ENCODE data around the gene LMAN2L. TPM values are rescaled to one million over a fixed set of nuclear protein-coding genes. Genes with fewer than 3 reads are reported as not detected.

LMAN2L gene
- total RNA-seq, 2 experiments from 2014 or later: 1.1 to 1.8 TPM

GRCh38 chr2:96663829-96664228 lies 76.0 kb downstream of the LMAN2L start:
- Histone ChIP-seq H3K27me3 (ENCODE audit: control insufficient read depth in 1 of 2, insufficient read depth in 2 of 2, low read length in 2 of 2) (no peaks in the 10 kb centered on the region), H3K36me3 (ENCODE audit: insufficient read depth, low read length) (no peaks in the 10 kb centered on the region), H3K9me3 (ENCODE audit: control insufficient read depth in 1 of 2, insufficient read depth in 1 of 2, low read length in 2 of 2) (no peaks in the 10 kb centered on the region), H3K4me3 (ENCODE audit: low read length) (no peak overlapping the region), H3K4me1 (ENCODE audit: insufficient read depth, low read length) (no peaks in the 10 kb centered on the region), H3K27ac (ENCODE audit: low read depth in 1 of 2, low read length in 2 of 2) (no peak overlapping the region)
- H3K27me3 Mint-ChIP-seq: peaks cover 3% of the 10 kb centered on the region
- peaks cover 3% of the 10 kb centered on the region for H3K9me3 Mint-ChIP-seq
- no peak for TF ChIP-seq CTCF (IDR thresholded peaks at IDR 0.05)
- DNase-seq (no peak), ATAC-seq (ENCODE audit: poor library complexity) (no peak)
- ChIA-PET CTCF (interaction anchor here (0.5 to 1.3 kb wide), 2 partner anchors 12 to 1262 kb away, joined by 3 to 4 read pairs; no protein-coding TSS in a partner anchor), POLR2A (no interaction called here)
- H3K36me3 Mint-ChIP-seq (ENCODE audit: low read depth): no peaks in the 10 kb centered on the region
- no peaks in the 10 kb centered on the region for H3K4me1 Mint-ChIP-seq (ENCODE audit: low read depth)
- H3K4me3 Mint-ChIP-seq: no peak overlapping the region
- H3K27ac Mint-ChIP-seq: no peak overlapping the region
- intact Hi-C loops (cut with DNase I, micrococcal nuclease): no loop called here

GRCh38 chr2:96663177-96663576 lies 76.7 kb downstream of the LMAN2L start:
- no peaks in the 10 kb centered on the region for H3K36me3 Mint-ChIP-seq (ENCODE audit: low read depth)
- no peaks in the 10 kb centered on the region for H3K4me1 ChIP-seq (ENCODE audit: insufficient read depth, low read length)
- no peaks in the 10 kb centered on the region for H3K27me3 ChIP-seq (ENCODE audit: control insufficient read depth in 1 of 2, insufficient read depth in 2 of 2, low read length in 2 of 2)
- H3K27ac ChIP-seq (ENCODE audit: low read depth in 1 of 2, low read length in 2 of 2): no peak overlapping the region
- H3K36me3 ChIP-seq (ENCODE audit: insufficient read depth, low read length): no peaks in the 10 kb centered on the region
- no peak overlapping the region for H3K27ac Mint-ChIP-seq
- no peak for DNase-seq
- H3K4me3 ChIP-seq (ENCODE audit: low read length): no peak overlapping the region
- H3K27me3 Mint-ChIP-seq: peaks cover 3% of the 10 kb centered on the region
- peaks cover 3% of the 10 kb centered on the region for H3K9me3 Mint-ChIP-seq
- no peaks in the 10 kb centered on the region for H3K4me1 Mint-ChIP-seq (ENCODE audit: low read depth)
- ChIA-PET POLR2A (no interaction called here), CTCF (interaction anchor here (0.5 to 1.3 kb wide), 2 partner anchors 13 to 1263 kb away, joined by 3 to 4 read pairs; no protein-coding TSS in a partner anchor)
- no peak for ATAC-seq (ENCODE audit: poor library complexity)
- H3K9me3 ChIP-seq (ENCODE audit: control insufficient read depth in 1 of 2, insufficient read depth in 1 of 2, low read length in 2 of 2): no peaks in the 10 kb centered on the region
- intact Hi-C loops (cut with DNase I, micrococcal nuclease): no loop called here
- H3K4me3 Mint-ChIP-seq: no peak overlapping the region
- no peak for TF ChIP-seq CTCF (IDR thresholded peaks at IDR 0.05)

- DNase-seq: no peak
Observed at GRCh38 chr2:96662360-96662759, 77.5 kb downstream of the LMAN2L start.

More at GRCh38 chr2:96662360-96662759, 77.5 kb downstream of the LMAN2L start:
- Mint-ChIP-seq H3K36me3 (ENCODE audit: low read depth) (no peaks in the 10 kb centered on the region), H3K4me1 (ENCODE audit: low read depth) (no peaks in the 10 kb centered on the region), H3K27me3 (peaks cover 3% of the 10 kb centered on the region), H3K4me3 (no peak overlapping the region), H3K9me3 (peaks cover 3% of the 10 kb centered on the region), H3K27ac (no peak overlapping the region)
- Histone ChIP-seq H3K9me3 (ENCODE audit: control insufficient read depth in 1 of 2, insufficient read depth in 1 of 2, low read length in 2 of 2) (no peaks in the 10 kb centered on the region), H3K27ac (ENCODE audit: low read depth in 1 of 2, low read length in 2 of 2) (no peak overlapping the region), H3K36me3 (ENCODE audit: insufficient read depth, low read length) (no peaks in the 10 kb centered on the region), H3K4me3 (ENCODE audit: low read length) (no peak overlapping the region), H3K27me3 (ENCODE audit: control insufficient read depth in 1 of 2, insufficient read depth in 2 of 2, low read length in 2 of 2) (no peaks in the 10 kb centered on the region), H3K4me1 (ENCODE audit: insufficient read depth, low read length) (no peaks in the 10 kb centered on the region)
- TF ChIP-seq CTCF (IDR thresholded peaks at IDR 0.05): no peak
- ATAC-seq (ENCODE audit: poor library complexity): no peak
- POLR2A ChIA-PET: no interaction called here
- CTCF ChIA-PET: interaction anchor here (1.3 kb wide), 1 partner anchor 14 kb away, joined by 4 read pairs; no protein-coding TSS in a partner anchor
- intact Hi-C loops (cut with DNase I, micrococcal nuclease): no loop called here
